ENCODE data around the gene TFEC. TPM values are rescaled to one million over a fixed set of nuclear protein-coding genes. Genes with fewer than 3 reads are reported as not detected.

Gene TFEC
- total and polyA plus RNA-seq, 2 of the 4 experiments (the other 2 are of a cell fraction): under 0.01 to 0.02 TPM

- Histone ChIP-seq H4K8ac (ENCODE audit: low read depth in 2 of 2, low read length in 2 of 2) (no peak overlapping the region), H3K9me3 (ENCODE audit: control insufficient read depth, insufficient read depth, low read length) (no peaks in the 10 kb centered on the region), H3K14ac (replicated peaks; ENCODE audit: low read depth, low read length) (no peak overlapping the region), H3K79me1 (ENCODE audit: low read depth in 1 of 2, low read length in 2 of 2) (no peaks in the 10 kb centered on the region), H2BK120ac (ENCODE audit: low read depth, low read length) (no peak overlapping the region), H2AFZ (replicated peaks; ENCODE audit: low read length, poor library complexity) (no peak overlapping the region), H3K4me2 (ENCODE audit: low read depth, low read length) (no peak overlapping the region), H3K4ac (ENCODE audit: low read depth, low read length) (no peak overlapping the region), H2AK9ac (replicated peaks; ENCODE audit: low read depth, low read length, poor library complexity) (no peak overlapping the region), H3K27ac (ENCODE audit: insufficient read depth, low read length) (no peak overlapping the region), H2AK5ac (ENCODE audit: low read depth, low read length) (no peak overlapping the region), H2BK15ac (ENCODE audit: low read depth, low read length) (no peak overlapping the region), H3K23ac (ENCODE audit: low read depth, low read length) (no peak overlapping the region), H4K5ac (ENCODE audit: low read depth, low read length) (no peak overlapping the region), H4K91ac (ENCODE audit: insufficient read depth, low read depth, low read length) (no peak overlapping the region), H4K20me1 (ENCODE audit: insufficient read depth, low read length) (no peaks in the 10 kb centered on the region), H3K56ac (ENCODE audit: extremely low read depth, insufficient read depth, low read length) (no peak overlapping the region), H3K9ac (ENCODE audit: low read depth, low read length) (no peak overlapping the region), H2BK5ac (ENCODE audit: low read depth, low read length, poor library complexity, severe bottlenecking) (no peak overlapping the region), H3K4me1 (ENCODE audit: control insufficient read depth, insufficient read depth, low read length) (no peaks in the 10 kb centered on the region), H3K9me1 (ENCODE audit: insufficient read depth, low read length) (no peaks in the 10 kb centered on the region), H3K27me3 (ENCODE audit: control insufficient read depth, insufficient read depth, low read length) (no peaks in the 10 kb centered on the region), H3K36me3 (ENCODE audit: control insufficient read depth, insufficient read depth, low read length) (no peaks in the 10 kb centered on the region), H3K18ac (ENCODE audit: low read depth, low read length) (no peak overlapping the region), H2BK20ac (ENCODE audit: low read depth, low read length) (no peak overlapping the region), H3K4me3 (ENCODE audit: insufficient read depth, low read depth, low read length) (no peak overlapping the region)
- no peak for TF ChIP-seq CHD1 (IDR thresholded peaks at IDR 0.05; ENCODE audit: low read depth, low read length)
- TF ChIP-seq RCOR1 (IDR thresholded peaks at IDR 0.05; ENCODE audit: insufficient replicate concordance, low read length): no peak
- no peak for TF ChIP-seq USF2 (IDR thresholded peaks at IDR 0.05; ENCODE audit: low read depth, low read length)
- TF ChIP-seq BHLHE40 (IDR thresholded peaks at IDR 0.05; ENCODE audit: low read depth, low read length): no peak
- TF ChIP-seq FOS (IDR thresholded peaks at IDR 0.05; ENCODE audit: low read depth, low read length): no peak
- no peak for TF ChIP-seq POLR2A (IDR thresholded peaks at IDR 0.05; ENCODE audit: low read depth, low read length)
- TF ChIP-seq SMC3 (IDR thresholded peaks at IDR 0.05; ENCODE audit: low read depth, low read length): no peak
- TF ChIP-seq CEBPB (IDR thresholded peaks at IDR 0.05; ENCODE audit: low read depth, low read length): no peak
- TF ChIP-seq MAFK (IDR thresholded peaks at IDR 0.05; ENCODE audit: low read depth, low read length): no peak
- TF ChIP-seq MAZ (IDR thresholded peaks at IDR 0.05; ENCODE audit: borderline replicate concordance, low read depth, low read length): no peak
- no peak for TF ChIP-seq ELK1 (IDR thresholded peaks at IDR 0.05; ENCODE audit: borderline replicate concordance, low read depth, low read length)
- TF ChIP-seq RFX5 (IDR thresholded peaks at IDR 0.05; ENCODE audit: low read depth, low read length): no peak
- no peak for TF ChIP-seq RAD21 (IDR thresholded peaks at IDR 0.05; ENCODE audit: low read length)
- TF ChIP-seq NFE2L2 (IDR thresholded peaks at IDR 0.05; ENCODE audit: low read depth, low read length): no peak
- TF ChIP-seq MXI1 (IDR thresholded peaks at IDR 0.05; ENCODE audit: borderline replicate concordance, low read depth, low read length): no peak
- no peak for TF ChIP-seq CTCF (conservative IDR thresholded peaks at IDR 0.05; ENCODE audit: low read depth, low read length)
- in situ Hi-C loops (cut with MboI; ENCODE audit: low sequenced_read_pairs): no loop called here
- intact Hi-C loops (cut with micrococcal nuclease): no loop called here
- no CpG with 5 or more reads among the region's 2 CpGs for WGBS, 2 experiments (ENCODE audit: extremely low coverage in 2 of 2, insufficient read length in 1 of 2)
- ChIA-PET POLR2A (ENCODE audit: unreplicated experiment) (no interaction called here), CTCF (no interaction called here)
- no TSS peak for BruUV-seq (replicated peaks)
- no peak for ATAC-seq (ENCODE audit: low read depth)
- no peak for DNase-seq
- dilution Hi-C loops (cut with HindIII; ENCODE audit: low sequenced_read_pairs, unreplicated experiment): no loop called here
These were observed 145.0 kb downstream of the TFEC start for GRCh38 chr7:115885550-115885949.
